Neural cell (in vitro differentiated cells): ENCODE data around the gene VWA3A. TPM values are rescaled to one million over a fixed set of nuclear protein-coding genes. Genes with fewer than 3 reads are reported as not detected.

Experiments
- H2AFZ ChIP-seq: fragments of 200-600, 300-800 bp; sonication (generic), shearing (Covaris generic); 2 replicates; pipeline ENCODE4 v1.6.0; 2014; ENCODE audit warnings: low read depth, mild to moderate bottlenecking, antibody characterized with exemption, low read length, moderate library complexity
- H3F3A ChIP-seq: fragments of 200-600 bp; shearing (Covaris generic); 2 replicates; pipeline ENCODE4 v1.6.1; 2016; ENCODE audit warnings: mild to moderate bottlenecking, moderate library complexity, mixed read lengths, antibody characterized with exemption, low read length; ENCODE audit not compliant: insufficient read depth, poor library complexity, severe bottlenecking
- H3K27ac ChIP-seq: fragments of 200-600, 300-800 bp; sonication (generic), shearing (Covaris generic); 2 replicates; pipeline ENCODE4 v1.5.1; 2014; ENCODE audit warnings: mild to moderate bottlenecking, low read length, moderate library complexity
- H3K27me3 ChIP-seq: fragments of 300-800, 200-600 bp; sonication (generic), shearing (Covaris generic); 2 replicates; pipeline ENCODE4 v1.6.0; 2014; ENCODE audit warnings: mild to moderate bottlenecking, low read depth, low read length, moderate library complexity; ENCODE audit not compliant: insufficient read depth
- H3K36me3 ChIP-seq: fragments of 300-800, 200-600 bp; sonication (generic), shearing (Covaris generic); 2 replicates; pipeline ENCODE4 v1.5.1; 2014; ENCODE audit warnings: mild to moderate bottlenecking, antibody characterized with exemption, low read length, moderate library complexity; ENCODE audit not compliant: insufficient read depth
- H3K4me2 ChIP-seq: fragments of 300-800, 200-600 bp; sonication (generic), shearing (Covaris generic); 2 replicates; pipeline ENCODE4 v1.6.0; 2014; ENCODE audit warnings: mild to moderate bottlenecking, low read length
- H3K4me3 ChIP-seq: fragments of 300-800, 200-600 bp; sonication (generic), shearing (Covaris generic); 2 replicates; pipeline ENCODE4 v1.5.1; 2014; ENCODE audit warnings: mild to moderate bottlenecking, low read length, moderate library complexity
- H3K79me2 ChIP-seq: fragments of 200-600 bp; shearing (Covaris generic); replicated peaks from 2 replicates; pipeline ENCODE4 v1.6.0; 2014; ENCODE audit warnings: mild to moderate bottlenecking, low read length, moderate library complexity; ENCODE audit not compliant: insufficient read depth
- H3K9ac ChIP-seq: fragments of 300-800, 200-600 bp; sonication (generic), shearing (Covaris generic); 2 replicates; pipeline ENCODE4 v1.6.1; 2016; ENCODE audit warnings: mild to moderate bottlenecking, low read length, mixed read lengths
- H3K9me2 ChIP-seq: fragments of 200-600 bp; shearing (Covaris generic); 2 replicates; pipeline ENCODE4 v1.6.1; 2016; ENCODE audit warnings: mild to moderate bottlenecking, low read length, mixed read lengths; ENCODE audit not compliant: insufficient read depth
- H3K9me3 ChIP-seq: fragments of 200-600, 300-800 bp; sonication (generic), shearing (Covaris generic); 2 replicates; pipeline ENCODE4 v1.6.1; 2016; ENCODE audit warnings: mild to moderate bottlenecking, mixed run types, low read length, moderate library complexity, mixed read lengths
- H4K20me1 ChIP-seq: fragments of 200-600 bp; shearing (Covaris generic); 2 replicates; pipeline ENCODE4 v1.6.1; 2016; ENCODE audit warnings: mild to moderate bottlenecking, mixed run types; ENCODE audit not compliant: insufficient read depth
- CTCF ChIP-seq: fragments of 450-650 bp; IDR thresholded peaks from 2 replicates; pipeline ENCODE4 v1.5.1; 2014; ENCODE audit warnings: antibody characterized with exemption, mild to moderate bottlenecking, moderate library complexity; ENCODE audit not compliant: poor library complexity, severe bottlenecking
- EP300 ChIP-seq: fragments of 450-650 bp; conservative IDR thresholded peaks from 2 replicates; pipeline ENCODE4 v1.6.1; 2014; ENCODE audit warnings: antibody characterized with exemption, mild to moderate bottlenecking, moderate library complexity; ENCODE audit not compliant: poor library complexity, severe bottlenecking
- EZH2 ChIP-seq: fragments of 200-600, 300-800 bp; shearing (Covaris generic), sonication (generic); IDR thresholded peaks from 2 replicates; pipeline ENCODE4 v1.6.1; 2014; ENCODE audit warnings: antibody characterized with exemption, low read length, borderline replicate concordance, mild to moderate bottlenecking; ENCODE audit not compliant: insufficient read depth, poor library complexity, severe bottlenecking
- MXI1 ChIP-seq: fragments of 450-650 bp; conservative IDR thresholded peaks from 2 replicates; pipeline ENCODE4 v1.6.1; 2014; ENCODE audit warnings: antibody characterized with exemption, mild to moderate bottlenecking; ENCODE audit not compliant: poor library complexity, severe bottlenecking
- POLR2AphosphoS5 ChIP-seq: IDR thresholded peaks from 2 replicates; pipeline ENCODE4 v1.6.1; 2012
- RAD21 ChIP-seq: fragments of 450-650 bp; conservative IDR thresholded peaks from 2 replicates; pipeline ENCODE4 v1.6.1; 2014; ENCODE audit warnings: antibody characterized with exemption, mild to moderate bottlenecking, moderate library complexity
- REST ChIP-seq: IDR thresholded peaks from 2 replicates; pipeline ENCODE4 v1.6.1; 2012; ENCODE audit warnings: borderline replicate concordance
- SMC3 ChIP-seq: fragments of 450-650 bp; conservative IDR thresholded peaks from 2 replicates; pipeline ENCODE4 v1.6.1; 2014; ENCODE audit warnings: antibody characterized with exemption, mild to moderate bottlenecking, moderate library complexity; ENCODE audit not compliant: poor library complexity
- TAF1 ChIP-seq: IDR thresholded peaks from 2 replicates; pipeline ENCODE4 v1.6.1; 2012; ENCODE audit warnings: low read depth
- polyA plus RNA-seq: library from polyadenylated mRNA; depleted of rRNA; stranded (reverse); fragments of >200 nt; gene quantifications from 2 replicates; pipeline ENCODE4 v1.2.3, GENCODE V29; 2014

VWA3A gene
- polyA plus RNA-seq, 1 donor from 2014 or later: 1.8 TPM

DNA sequence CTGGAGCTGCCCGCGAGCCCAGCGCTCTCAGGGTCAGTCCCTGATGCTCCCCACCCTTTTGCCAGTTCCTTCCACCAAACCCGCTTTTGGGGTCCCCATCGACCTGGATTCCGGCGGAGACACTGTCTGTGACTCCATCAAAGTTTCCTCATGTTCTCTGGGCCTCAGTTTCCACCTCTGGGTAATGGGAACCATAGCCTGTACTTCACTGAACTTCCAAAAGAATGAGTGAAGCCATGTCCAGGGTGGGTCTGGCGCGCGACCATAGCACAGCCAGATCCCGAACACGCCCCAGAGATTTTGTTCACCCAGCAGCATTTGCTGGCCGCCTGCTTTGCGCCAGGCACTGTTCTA is 70.3 kb downstream of the VWA3A start:
- no peak overlapping the region for H3K9ac ChIP-seq
- TF ChIP-seq EZH2 (no peak), REST (no peak), TAF1 (no peak), CTCF (no peak), MXI1 (no peak), EP300 (no peak), SMC3 (no peak), RAD21 (no peak), POLR2AphosphoS5 (no peak)
- peak overlapping the region; percentile 54 for H3K4me3 ChIP-seq
- H3K27ac ChIP-seq: no peak overlapping the region
- H3K9me2 ChIP-seq: no peaks in the 10 kb centered on the region
- H3F3A ChIP-seq: no peaks in the 10 kb centered on the region
- no peaks in the 10 kb centered on the region for H4K20me1 ChIP-seq
- H3K4me2 ChIP-seq: no peak overlapping the region
- no peaks in the 10 kb centered on the region for H3K36me3 ChIP-seq
- H2AFZ ChIP-seq: no peak overlapping the region
- peaks cover 20% of the 10 kb centered on the region for H3K27me3 ChIP-seq
- H3K9me3 ChIP-seq: no peaks in the 10 kb centered on the region
- no peaks in the 10 kb centered on the region for H3K79me2 ChIP-seq

- Histone ChIP-seq H3F3A (no peaks in the 10 kb centered on the region), H3K9me3 (no peaks in the 10 kb centered on the region), H3K27me3 (peaks cover 20% of the 10 kb centered on the region), H3K36me3 (no peaks in the 10 kb centered on the region), H3K27ac (no peak overlapping the region), H3K79me2 (no peaks in the 10 kb centered on the region), H3K9me2 (no peaks in the 10 kb centered on the region), H3K4me2 (no peak overlapping the region), H4K20me1 (no peaks in the 10 kb centered on the region), H3K9ac (no peak overlapping the region), H2AFZ (no peak overlapping the region), H3K4me3 (no peak overlapping the region)
- no peak for TF ChIP-seq MXI1
- TF ChIP-seq REST: no peak
- no peak for TF ChIP-seq CTCF
These were observed 71.5 kb downstream of the VWA3A start for GRCh38 chr16:22163806-22164205.
